Peyer's patch (tissue), 4 donors: ENCODE measurements around the gene MCIDAS. TPM values are rescaled to one million over a fixed set of nuclear protein-coding genes. Genes with fewer than 3 reads are reported as not detected.

Experiments used
- DNase-seq, 3 donors: peaks; one replicate each; pipeline ENCODE4 v3.0.0-alpha.2; 2017 to 2019
- H3K27ac ChIP-seq, 4 donors: fragments of 200-600 bp; sonication (generic); one replicate each; pipeline ENCODE4 v1.5.1; 2016 to 2019
- H3K27me3 ChIP-seq, 2 donors: fragments of 200-600 bp; sonication (generic); one replicate each; pipeline ENCODE4 v1.5.1; 2019
- H3K36me3 ChIP-seq, 3 donors: fragments of 200-600 bp; sonication (generic); one replicate each; pipeline ENCODE4 v1.5.1; 2016 to 2019
- H3K4me1 ChIP-seq, 4 donors: fragments of 200-600 bp; sonication (generic); one replicate each; pipeline ENCODE4 v1.5.1; 2016 to 2019
- H3K4me3 ChIP-seq, 4 donors: fragments of 200-600 bp; sonication (generic); 1 replicate in 3 of 4; 2 replicates in 1 of 4; pipeline ENCODE4 v1.5.1; 2016 to 2019; ENCODE audit warnings: mild to moderate bottlenecking in 1 of 4
- H3K9me3 ChIP-seq, 4 donors: fragments of 200-600 bp; sonication (generic); one replicate each; pipeline ENCODE4 v1.5.1; 2016 to 2019; ENCODE audit warnings: mild to moderate bottlenecking in 1 of 4
- CTCF ChIP-seq, 6 experiments: fragments of 450-650 bp in 4 of 6; fragments of 200-600 bp in 2 of 6; sonication (generic) in 1 of 6; IDR thresholded peaks; one replicate each; pipeline ENCODE4 v1.5.1; 2017 to 2019; ENCODE audit warnings: antibody characterized with exemption in 6 of 6, mild to moderate bottlenecking in 3 of 6, moderate library complexity in 1 of 6
- POLR2A ChIP-seq, 2 donors: fragments of 450-650 bp; IDR thresholded peaks; one replicate each; pipeline ENCODE4 v1.5.1; 2017; ENCODE audit warnings: antibody characterized with exemption in 2 of 2, mild to moderate bottlenecking in 2 of 2, moderate library complexity in 2 of 2
- total RNA-seq, 4 donors: library from RNA; depleted of rRNA; stranded (reverse); fragments of >200 nt; gene quantifications; one replicate each; pipeline ENCODE4 v1.1.0, GENCODE V29; 2016

MCIDAS gene
- total RNA-seq, 4 donors from 2014 or later = not detected

- Histone ChIP-seq H3K27me3 (peaks cover 0 to 24% of the 10 kb centered on the region in 2 donors), H3K27ac (no peak overlapping the region), H3K36me3 (no peaks in the 10 kb centered on the region), H3K4me3 (no peak overlapping the region), H3K9me3 (no peaks in the 10 kb centered on the region), H3K4me1 (peaks cover 0 to 30% (median 12%) of the 10 kb centered on the region in 4 donors)
- no peak for DNase-seq
- no peak for TF ChIP-seq CTCF (IDR thresholded peaks at IDR 0.05)
- no peak for TF ChIP-seq POLR2A (IDR thresholded peaks at IDR 0.05)
Measured at GRCh38 chr5:55177078-55177477, 50.0 kb downstream of the MCIDAS start.

GRCh38 chr5:55176176-55176818 is 50.8 kb downstream of the MCIDAS start:
- peaks cover 0 to 30% (median 12%) of the 10 kb centered on the region in 4 donors for H3K4me1 ChIP-seq
- peaks cover 0 to 24% of the 10 kb centered on the region in 2 donors for H3K27me3 ChIP-seq
- DNase-seq = peak in 2 of 3 donors; percentile 50 to 75
- TF ChIP-seq POLR2A (IDR thresholded peaks at IDR 0.05) (no peak), CTCF (IDR thresholded peaks at IDR 0.05) (peak in 3 of 6 experiments; percentile 50 to 67 (median 59))
- H3K27ac ChIP-seq = no peak overlapping the region
- peak overlapping the region in 2 of 4 donors; percentile 38 to 45 for H3K4me3 ChIP-seq
- H3K36me3 ChIP-seq = no peaks in the 10 kb centered on the region
- no peaks in the 10 kb centered on the region for H3K9me3 ChIP-seq

- H3K4me3 ChIP-seq = peak overlapping the region in 1 of 4 donors; percentile 38
- DNase-seq = no peak
- H3K9me3 ChIP-seq = no peaks in the 10 kb centered on the region
- peaks cover 0 to 30% (median 12%) of the 10 kb centered on the region in 4 donors for H3K4me1 ChIP-seq
- peaks cover 0 to 24% of the 10 kb centered on the region in 2 donors for H3K27me3 ChIP-seq
- H3K36me3 ChIP-seq = no peaks in the 10 kb centered on the region
- TF ChIP-seq POLR2A (IDR thresholded peaks at IDR 0.05) (no peak), CTCF (IDR thresholded peaks at IDR 0.05) (no peak)
- H3K27ac ChIP-seq = no peak overlapping the region
Measured at GRCh38 chr5:55175781-55176175, 51.3 kb downstream of the MCIDAS start.

- peaks cover 0 to 24% of the 10 kb centered on the region in 2 donors for H3K27me3 ChIP-seq
- H3K36me3 ChIP-seq = no peaks in the 10 kb centered on the region
- H3K9me3 ChIP-seq = no peaks in the 10 kb centered on the region
- no peak for TF ChIP-seq CTCF (IDR thresholded peaks at IDR 0.05)
- no peak for TF ChIP-seq POLR2A (IDR thresholded peaks at IDR 0.05)
- peaks cover 0 to 30% (median 12%) of the 10 kb centered on the region in 4 donors for H3K4me1 ChIP-seq
- peak overlapping the region; percentile 33 to 55 (median 50) for H3K4me3 ChIP-seq
- H3K27ac ChIP-seq = no peak overlapping the region
- no peak for DNase-seq
Measured at GRCh38 chr5:55173687-55174230, 53.4 kb downstream of the MCIDAS start.

- DNase-seq = peak; percentile 55 to 78 (median 77)
- no peaks in the 10 kb centered on the region for H3K36me3 ChIP-seq
- peaks cover 0 to 30% (median 12%) of the 10 kb centered on the region in 4 donors for H3K4me1 ChIP-seq
- peaks cover 0 to 24% of the 10 kb centered on the region in 2 donors for H3K27me3 ChIP-seq
- H3K27ac ChIP-seq = no peak within 1 kb of the TSS
- no peaks in the 10 kb centered on the region for H3K9me3 ChIP-seq
- TF ChIP-seq CTCF (IDR thresholded peaks at IDR 0.05) (no peak), POLR2A (IDR thresholded peaks at IDR 0.05) (no peak)
- peak within 1 kb of the TSS; percentile 33 to 55 (median 50) for H3K4me3 ChIP-seq
Measured at GRCh38 chr5:55172937-55173686, 54.0 kb downstream of the MCIDAS start, which contains the start of gene CDC20B. CDC20B (minus strand) TSS chr5:55173177; CDS start chr5:55173000, 177 bp downstream.
